GM12875 (cell line): Measurements from ENCODE around the gene MN1.

Experiments
- H3K4me3 ChIP-seq: one replicate; pipeline ENCODE4 v1.5.1; 2011; ENCODE audit warnings: low read depth, low read length, control low read depth
- TF ChIP-seq, protein P1 (sequence below): IDR thresholded peaks from 2 replicates; pipeline ENCODE4 v1.5.1; 2011; ENCODE audit warnings: low read depth, mild to moderate bottlenecking, control low read depth, inconsistent platforms, low read length, moderate library complexity, borderline replicate concordance; ENCODE audit not compliant: insufficient read depth

Gene MN1

GRCh38 chr22:27706489-27706888, 95.1 kb downstream of the MN1 start:
- H3K4me3 ChIP-seq: no peak overlapping the region
- TF ChIP-seq, protein P1, sequence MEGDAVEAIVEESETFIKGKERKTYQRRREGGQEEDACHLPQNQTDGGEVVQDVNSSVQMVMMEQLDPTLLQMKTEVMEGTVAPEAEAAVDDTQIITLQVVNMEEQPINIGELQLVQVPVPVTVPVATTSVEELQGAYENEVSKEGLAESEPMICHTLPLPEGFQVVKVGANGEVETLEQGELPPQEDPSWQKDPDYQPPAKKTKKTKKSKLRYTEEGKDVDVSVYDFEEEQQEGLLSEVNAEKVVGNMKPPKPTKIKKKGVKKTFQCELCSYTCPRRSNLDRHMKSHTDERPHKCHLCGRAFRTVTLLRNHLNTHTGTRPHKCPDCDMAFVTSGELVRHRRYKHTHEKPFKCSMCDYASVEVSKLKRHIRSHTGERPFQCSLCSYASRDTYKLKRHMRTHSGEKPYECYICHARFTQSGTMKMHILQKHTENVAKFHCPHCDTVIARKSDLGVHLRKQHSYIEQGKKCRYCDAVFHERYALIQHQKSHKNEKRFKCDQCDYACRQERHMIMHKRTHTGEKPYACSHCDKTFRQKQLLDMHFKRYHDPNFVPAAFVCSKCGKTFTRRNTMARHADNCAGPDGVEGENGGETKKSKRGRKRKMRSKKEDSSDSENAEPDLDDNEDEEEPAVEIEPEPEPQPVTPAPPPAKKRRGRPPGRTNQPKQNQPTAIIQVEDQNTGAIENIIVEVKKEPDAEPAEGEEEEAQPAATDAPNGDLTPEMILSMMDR: no peak

GRCh38 chr22:27705408-27706080, 96.0 kb downstream of the MN1 start:
- TF ChIP-seq, protein P1: no peak
- H3K4me3 ChIP-seq: no peak overlapping the region

- no peak overlapping the region for H3K4me3 ChIP-seq
- TF ChIP-seq, protein P1: no peak
These were observed 97.0 kb downstream of the MN1 start for GRCh38 chr22:27704581-27704980.

- TF ChIP-seq, protein P1: no peak
These were observed 102.1 kb downstream of the MN1 start for GRCh38 chr22:27699383-27700019.

GRCh38 chr22:27698813-27699212, 102.7 kb downstream of the MN1 start:
- TF ChIP-seq, protein P1: no peak
- H3K4me3 ChIP-seq: no peak overlapping the region

More at GRCh38 chr22:27699383-27700019, 102.1 kb downstream of the MN1 start:
- no peak overlapping the region for H3K4me3 ChIP-seq
